B cell (primary cell): ENCODE results near the gene CCDC7.

Experiments used
- EZH2 ChIP-seq: IDR thresholded peaks from 2 replicates; pipeline ENCODE4 v1.6.1; 2012; ENCODE audit warnings: borderline replicate concordance, low read depth, mild to moderate bottlenecking, moderate library complexity, low read length; ENCODE audit not compliant: insufficient read depth, poor library complexity, severe bottlenecking
- TF ChIP-seq, protein P1 (sequence below): fragments of 200-600 bp; IDR thresholded peaks from one replicate; pipeline ENCODE4 v1.8.0; 2022; ENCODE audit warnings: antibody characterized with exemption, mild to moderate bottlenecking

DNA sequence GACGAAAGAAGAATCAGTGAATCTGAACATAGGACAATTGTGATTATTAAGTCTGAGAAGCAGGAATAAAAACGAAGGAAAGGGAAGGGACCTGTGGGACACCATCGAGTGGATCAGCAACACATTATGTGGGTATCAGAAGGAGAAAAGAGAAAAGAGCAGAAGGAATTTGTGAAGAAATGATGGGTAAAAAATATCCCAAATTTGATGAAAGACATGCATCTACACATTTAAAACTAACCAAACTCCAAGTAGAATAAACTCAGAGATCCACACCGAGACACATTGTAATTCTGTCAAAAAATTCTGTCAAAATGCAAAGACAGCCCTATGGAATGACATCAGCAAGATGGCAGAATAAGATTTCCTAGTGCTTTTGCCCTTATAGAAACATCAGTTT lies 341.0 kb downstream of the CCDC7 start:
- no peak for TF ChIP-seq EZH2
- TF ChIP-seq, protein P1, sequence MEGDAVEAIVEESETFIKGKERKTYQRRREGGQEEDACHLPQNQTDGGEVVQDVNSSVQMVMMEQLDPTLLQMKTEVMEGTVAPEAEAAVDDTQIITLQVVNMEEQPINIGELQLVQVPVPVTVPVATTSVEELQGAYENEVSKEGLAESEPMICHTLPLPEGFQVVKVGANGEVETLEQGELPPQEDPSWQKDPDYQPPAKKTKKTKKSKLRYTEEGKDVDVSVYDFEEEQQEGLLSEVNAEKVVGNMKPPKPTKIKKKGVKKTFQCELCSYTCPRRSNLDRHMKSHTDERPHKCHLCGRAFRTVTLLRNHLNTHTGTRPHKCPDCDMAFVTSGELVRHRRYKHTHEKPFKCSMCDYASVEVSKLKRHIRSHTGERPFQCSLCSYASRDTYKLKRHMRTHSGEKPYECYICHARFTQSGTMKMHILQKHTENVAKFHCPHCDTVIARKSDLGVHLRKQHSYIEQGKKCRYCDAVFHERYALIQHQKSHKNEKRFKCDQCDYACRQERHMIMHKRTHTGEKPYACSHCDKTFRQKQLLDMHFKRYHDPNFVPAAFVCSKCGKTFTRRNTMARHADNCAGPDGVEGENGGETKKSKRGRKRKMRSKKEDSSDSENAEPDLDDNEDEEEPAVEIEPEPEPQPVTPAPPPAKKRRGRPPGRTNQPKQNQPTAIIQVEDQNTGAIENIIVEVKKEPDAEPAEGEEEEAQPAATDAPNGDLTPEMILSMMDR, result no peak
